IPS-NIHi7 (cell line): ENCODE measurements around the gene SOD3.

ENCODE experiments used
- DNase-seq: peaks from one replicate; pipeline ENCODE4 v3.0.0; 2012; ENCODE audit warnings: mixed read lengths; ENCODE audit errors: extremely low spot score

The SOD3 gene

GRCh38 chr4:24801136-24801855 lies 5.9 kb downstream of the SOD3 start:
- DNase-seq, result no peak

- no peak for DNase-seq
Observed at GRCh38 chr4:24802648-24803047, 7.3 kb downstream of the SOD3 start.

- DNase-seq, result no peak
Observed at GRCh38 chr4:24805067-24805466, 9.7 kb downstream of the SOD3 start.

- no peak for DNase-seq
Observed at GRCh38 chr4:24805566-24805965, 10.2 kb downstream of the SOD3 start.

- no peak for DNase-seq
Observed at GRCh38 chr4:24806206-24806990, 11.0 kb downstream of the SOD3 start.

- DNase-seq, result no peak
Observed at GRCh38 chr4:24807611-24808010, 12.2 kb downstream of the SOD3 start.

- no peak for DNase-seq
Observed at GRCh38 chr4:24808261-24808660, 12.9 kb downstream of the SOD3 start.

GRCh38 chr4:24808955-24809354 lies 13.6 kb downstream of the SOD3 start:
- DNase-seq, result no peak

GRCh38 chr4:24809376-24809775 lies 14.0 kb downstream of the SOD3 start:
- peak; percentile 66 for DNase-seq

GRCh38 chr4:24809815-24810405 lies 14.5 kb downstream of the SOD3 start:
- DNase-seq, result no peak

- DNase-seq, result no peak
Observed at GRCh38 chr4:24810871-24811631, 15.7 kb downstream of the SOD3 start.

- DNase-seq, result no peak
Observed at GRCh38 chr4:24813732-24814131, 18.4 kb downstream of the SOD3 start.

- DNase-seq, result no peak
Observed at GRCh38 chr4:24816797-24817196, 21.4 kb downstream of the SOD3 start.

GRCh38 chr4:24820541-24820940 lies 25.2 kb downstream of the SOD3 start:
- DNase-seq, result no peak

- no peak for DNase-seq
Observed at GRCh38 chr4:24824720-24825119, 29.3 kb downstream of the SOD3 start.

- no peak for DNase-seq
Observed at GRCh38 chr4:24831637-24832036, 36.3 kb downstream of the SOD3 start.

GRCh38 chr4:24835696-24836095 lies 40.3 kb downstream of the SOD3 start:
- DNase-seq, result no peak

- DNase-seq, result no peak
Observed at GRCh38 chr4:24836661-24837242, 41.4 kb downstream of the SOD3 start.

GRCh38 chr4:24837336-24837735 lies 42.0 kb downstream of the SOD3 start:
- DNase-seq, result no peak

GRCh38 chr4:24837781-24838180 lies 42.4 kb downstream of the SOD3 start:
- DNase-seq, result no peak

- no peak for DNase-seq
Observed at GRCh38 chr4:24840362-24840761, 45.0 kb downstream of the SOD3 start.
